GM19397 (cell line): ENCODE results near the gene FBXO5.
A peak's percentile ranks its signal among the peaks of the same experiment; 100 is the strongest.

Experiments
- ATAC-seq: cut with Tn5 transposase; IDR thresholded peaks from one replicate; pipeline ENCODE4 v1.9.1; 2021; ENCODE audit warnings: mild to moderate bottlenecking, moderate library complexity; ENCODE audit not compliant: unreplicated experiment

Gene FBXO5

GRCh38 chr6:152952045-152952444 lies 30.8 kb downstream of the FBXO5 start:
- no peak for ATAC-seq

- no peak for ATAC-seq
Measured at GRCh38 chr6:152950240-152950639, 32.6 kb downstream of the FBXO5 start.

GRCh38 chr6:152948150-152948768 lies 34.6 kb downstream of the FBXO5 start:
- peak; percentile 82 for ATAC-seq

GRCh38 chr6:152946995-152947394 lies 35.8 kb downstream of the FBXO5 start:
- no peak for ATAC-seq

GRCh38 chr6:152946484-152946883 lies 36.4 kb downstream of the FBXO5 start:
- ATAC-seq, result no peak

- no peak for ATAC-seq
Measured at GRCh38 chr6:152943260-152943897, 39.5 kb downstream of the FBXO5 start.

- ATAC-seq, result no peak
Measured at GRCh38 chr6:152942319-152942869, 40.4 kb downstream of the FBXO5 start.

GRCh38 chr6:152941746-152942145 lies 41.1 kb downstream of the FBXO5 start:
- ATAC-seq, result no peak

GRCh38 chr6:152932865-152933264 lies 50.0 kb downstream of the FBXO5 start:
- ATAC-seq, result no peak

GRCh38 chr6:152922706-152923105 lies 60.1 kb downstream of the FBXO5 start:
- no peak for ATAC-seq
